Measurements from ENCODE around the gene NXNL1. TPM values are rescaled to one million over a fixed set of nuclear protein-coding genes. Genes with fewer than 3 reads are reported as not detected.
A peak's percentile ranks its signal among the peaks of the same experiment; 100 is the strongest.

Gene NXNL1
- total and polyA plus RNA-seq, 9 of the 15 experiments (the other 6 are each of a cell fraction or from before 2014, with no cell fraction given): not detected

- TF ChIP-seq GATAD2B (IDR thresholded peaks at IDR 0.05; ENCODE audit: borderline replicate concordance) (no peak), JUND (IDR thresholded peaks at IDR 0.05; ENCODE audit: borderline replicate concordance, low read depth, low read length) (no peak), JUND (tag; IDR thresholded peaks at IDR 0.05; ENCODE audit: borderline replicate concordance, low read depth, low read length) (peak; percentile 27; the same call in 1 of the 3 replicates), FOXA3 (CRISPR knock-in tag; conservative IDR thresholded peaks at IDR 0.05 in 1 of 2, IDR thresholded peaks at IDR 0.05 in 1 of 2) (peak in 1 of 2 experiments; percentile 74; a peak in 1 of 4 replicates), TAF15 (IDR thresholded peaks at IDR 0.05; ENCODE audit: low read depth, low read length) (no peak), ATF1 (CRISPR knock-in tag; IDR thresholded peaks at IDR 0.05) (no peak), ATF1 (tag; IDR thresholded peaks at IDR 0.05) (no peak), RBFOX2 (IDR thresholded peaks at IDR 0.05; ENCODE audit: low read depth, low read length) (0 out of 2 replicates have a peak, but pooled peaks have one; percentile 24), DIDO1 (tag; IDR thresholded peaks at IDR 0.05; ENCODE audit: low read depth) (no peak), CREB1 (IDR thresholded peaks at IDR 0.05) (no peak), CREB1 (CRISPR knock-in tag; IDR thresholded peaks at IDR 0.05) (no peak; the same call in 1 of the 2 replicates), ZNF232 (CRISPR knock-in tag; IDR thresholded peaks at IDR 0.05) (no peak), JUNB (CRISPR knock-in tag; conservative IDR thresholded peaks at IDR 0.05) (no peak), ZNF445 (CRISPR knock-in tag; IDR thresholded peaks at IDR 0.05; ENCODE audit: low read depth) (no peak), MEIS2 (IDR thresholded peaks at IDR 0.05; ENCODE audit: partially characterized antibody) (no peak), CCNT2 (IDR thresholded peaks at IDR 0.05; ENCODE audit: borderline replicate concordance, extremely low read depth, insufficient read length, low read depth, low read length) (no peak), GABPA (tag; conservative IDR thresholded peaks at IDR 0.05; ENCODE audit: low read depth) (no peak), TBP (optimal IDR thresholded peaks at IDR 0.05; ENCODE audit: low read depth, low read length) (peak; percentile 31), FOXP1 (CRISPR knock-in tag; IDR thresholded peaks at IDR 0.05) (peak; percentile 51; the same call in 1 of the 2 replicates)
- TF ChIP-seq, protein P1, sequence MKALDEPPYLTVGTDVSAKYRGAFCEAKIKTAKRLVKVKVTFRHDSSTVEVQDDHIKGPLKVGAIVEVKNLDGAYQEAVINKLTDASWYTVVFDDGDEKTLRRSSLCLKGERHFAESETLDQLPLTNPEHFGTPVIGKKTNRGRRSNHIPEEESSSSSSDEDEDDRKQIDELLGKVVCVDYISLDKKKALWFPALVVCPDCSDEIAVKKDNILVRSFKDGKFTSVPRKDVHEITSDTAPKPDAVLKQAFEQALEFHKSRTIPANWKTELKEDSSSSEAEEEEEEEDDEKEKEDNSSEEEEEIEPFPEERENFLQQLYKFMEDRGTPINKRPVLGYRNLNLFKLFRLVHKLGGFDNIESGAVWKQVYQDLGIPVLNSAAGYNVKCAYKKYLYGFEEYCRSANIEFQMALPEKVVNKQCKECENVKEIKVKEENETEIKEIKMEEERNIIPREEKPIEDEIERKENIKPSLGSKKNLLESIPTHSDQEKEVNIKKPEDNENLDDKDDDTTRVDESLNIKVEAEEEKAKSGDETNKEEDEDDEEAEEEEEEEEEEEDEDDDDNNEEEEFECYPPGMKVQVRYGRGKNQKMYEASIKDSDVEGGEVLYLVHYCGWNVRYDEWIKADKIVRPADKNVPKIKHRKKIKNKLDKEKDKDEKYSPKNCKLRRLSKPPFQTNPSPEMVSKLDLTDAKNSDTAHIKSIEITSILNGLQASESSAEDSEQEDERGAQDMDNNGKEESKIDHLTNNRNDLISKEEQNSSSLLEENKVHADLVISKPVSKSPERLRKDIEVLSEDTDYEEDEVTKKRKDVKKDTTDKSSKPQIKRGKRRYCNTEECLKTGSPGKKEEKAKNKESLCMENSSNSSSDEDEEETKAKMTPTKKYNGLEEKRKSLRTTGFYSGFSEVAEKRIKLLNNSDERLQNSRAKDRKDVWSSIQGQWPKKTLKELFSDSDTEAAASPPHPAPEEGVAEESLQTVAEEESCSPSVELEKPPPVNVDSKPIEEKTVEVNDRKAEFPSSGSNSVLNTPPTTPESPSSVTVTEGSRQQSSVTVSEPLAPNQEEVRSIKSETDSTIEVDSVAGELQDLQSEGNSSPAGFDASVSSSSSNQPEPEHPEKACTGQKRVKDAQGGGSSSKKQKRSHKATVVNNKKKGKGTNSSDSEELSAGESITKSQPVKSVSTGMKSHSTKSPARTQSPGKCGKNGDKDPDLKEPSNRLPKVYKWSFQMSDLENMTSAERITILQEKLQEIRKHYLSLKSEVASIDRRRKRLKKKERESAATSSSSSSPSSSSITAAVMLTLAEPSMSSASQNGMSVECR (CRISPR knock-in tag; IDR thresholded peaks at IDR 0.05): 0 out of 2 replicates have a peak, but pooled peaks have one; percentile 55
- TF ChIP-seq, protein P2, sequence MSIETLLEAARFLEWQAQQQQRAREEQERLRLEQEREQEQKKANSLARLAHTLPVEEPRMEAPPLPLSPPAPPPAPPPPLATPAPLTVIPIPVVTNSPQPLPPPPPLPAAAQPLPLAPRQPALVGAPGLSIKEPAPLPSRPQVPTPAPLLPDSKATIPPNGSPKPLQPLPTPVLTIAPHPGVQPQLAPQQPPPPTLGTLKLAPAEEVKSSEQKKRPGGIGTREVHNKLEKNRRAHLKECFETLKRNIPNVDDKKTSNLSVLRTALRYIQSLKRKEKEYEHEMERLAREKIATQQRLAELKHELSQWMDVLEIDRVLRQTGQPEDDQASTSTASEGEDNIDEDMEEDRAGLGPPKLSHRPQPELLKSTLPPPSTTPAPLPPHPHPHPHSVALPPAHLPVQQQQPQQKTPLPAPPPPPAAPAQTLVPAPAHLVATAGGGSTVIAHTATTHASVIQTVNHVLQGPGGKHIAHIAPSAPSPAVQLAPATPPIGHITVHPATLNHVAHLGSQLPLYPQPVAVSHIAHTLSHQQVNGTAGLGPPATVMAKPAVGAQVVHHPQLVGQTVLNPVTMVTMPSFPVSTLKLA (conservative IDR thresholded peaks at IDR 0.05): peak in 1 of 2 experiments; percentile 75; a peak in 3 of 4 replicates
Measured at GRCh38 chr19:17488593-17489391, 28.1 kb upstream of the NXNL1 start (continued).
